Loucy (cell line): ENCODE data around the gene NLGN1.

Experiments used
- H2AFZ ChIP-seq: fragments of 200-600 bp; sonication (generic); 2 replicates; pipeline ENCODE4 v1.6.0; 2016; ENCODE audit warnings: antibody characterized with exemption, mild to moderate bottlenecking, low read length, moderate library complexity
- H3F3A ChIP-seq: fragments of 200-600 bp; 2 replicates; pipeline ENCODE4 v1.6.0; 2016; ENCODE audit warnings: antibody characterized with exemption, low read depth, mild to moderate bottlenecking
- H3K27me3 ChIP-seq: fragments of 200-600 bp; sonication (generic); 2 replicates; pipeline ENCODE4 v1.6.1; 2014; ENCODE audit warnings: low read length, mild to moderate bottlenecking; ENCODE audit not compliant: insufficient read depth, poor library complexity, severe bottlenecking
- H3K36me3 ChIP-seq: fragments of 200-600 bp; sonication (generic); 2 replicates; pipeline ENCODE4 v1.6.1; 2016; ENCODE audit warnings: low read length; ENCODE audit not compliant: insufficient read depth
- H3K4me1 ChIP-seq: fragments of 200-600 bp; sonication (generic); 2 replicates; pipeline ENCODE4 v1.5.1; 2014; ENCODE audit warnings: low read length, mild to moderate bottlenecking; ENCODE audit not compliant: insufficient read depth, poor library complexity, severe bottlenecking
- H3K4me2 ChIP-seq: fragments of 200-600 bp; sonication (generic); 2 replicates; pipeline ENCODE4 v1.6.0; 2014; ENCODE audit warnings: antibody characterized with exemption, low read length, low read depth, mild to moderate bottlenecking; ENCODE audit not compliant: poor library complexity, severe bottlenecking
- H3K4me3 ChIP-seq: fragments of 200-600 bp; sonication (generic); 2 replicates; pipeline ENCODE4 v1.5.1; 2014; ENCODE audit warnings: low read length, mild to moderate bottlenecking, mixed read lengths; ENCODE audit not compliant: poor library complexity, severe bottlenecking
- H3K79me2 ChIP-seq: fragments of 200-600 bp; sonication (generic); 2 replicates; pipeline ENCODE4 v1.6.1; 2014; ENCODE audit warnings: low read length; ENCODE audit not compliant: insufficient read depth
- H3K9ac ChIP-seq: fragments of 200-600 bp; sonication (generic); 2 replicates; pipeline ENCODE4 v1.6.0; 2014; ENCODE audit warnings: mild to moderate bottlenecking, low read depth, low read length, moderate library complexity; ENCODE audit not compliant: poor library complexity, severe bottlenecking
- H3K9me2 ChIP-seq: fragments of 200-600 bp; sonication (generic); replicated peaks from 2 replicates; pipeline ENCODE4 v1.6.1; 2016; ENCODE audit warnings: low read depth, low read length, mixed read lengths
- H3K9me3 ChIP-seq: fragments of 200-600 bp; sonication (generic); 2 replicates; pipeline ENCODE4 v1.6.1; 2014; ENCODE audit warnings: mild to moderate bottlenecking, antibody characterized with exemption, low read length, low read depth; ENCODE audit not compliant: insufficient read depth
- H4K20me1 ChIP-seq: fragments of 200-600 bp; sonication (generic); 2 replicates; pipeline ENCODE4 v1.6.0; 2014; ENCODE audit warnings: antibody characterized with exemption, low read length, mild to moderate bottlenecking; ENCODE audit not compliant: insufficient read depth, poor library complexity, severe bottlenecking
- EZH2phosphoT487 ChIP-seq: fragments of 200-600 bp; IDR thresholded peaks from 2 replicates; pipeline ENCODE4 v1.6.1; 2018; ENCODE audit warnings: antibody characterized with exemption, mild to moderate bottlenecking, moderate library complexity, borderline replicate concordance
- TF ChIP-seq, protein P1 (sequence below): fragments of 200-600 bp; sonication (generic); conservative IDR thresholded peaks from 2 replicates; pipeline ENCODE4 v1.5.1; 2014; ENCODE audit warnings: mild to moderate bottlenecking, antibody characterized with exemption, low read length

The NLGN1 gene

DNA sequence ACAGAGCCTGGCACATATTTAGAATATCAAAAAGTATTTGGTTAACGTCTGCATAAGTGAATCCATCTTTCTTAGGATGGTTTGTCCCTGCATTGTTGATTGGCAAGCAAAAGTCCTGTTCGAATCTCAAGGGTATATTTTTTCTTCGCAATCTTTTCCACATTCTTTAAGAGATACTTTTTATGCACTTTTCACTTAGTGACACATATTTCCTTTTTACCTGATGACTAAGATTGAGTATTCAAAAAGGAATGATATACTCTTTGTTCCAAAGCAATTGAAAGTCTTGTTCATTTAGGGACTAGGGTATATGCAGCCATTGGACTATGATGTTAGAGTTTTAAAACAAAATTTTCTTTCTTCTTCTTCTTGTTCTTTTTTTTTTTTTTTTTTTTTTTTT, 349.9 kb downstream of the NLGN1 start:
- Histone ChIP-seq H3K27me3 (no peaks in the 10 kb centered on the region), H3K9me3 (no peaks in the 10 kb centered on the region), H3K4me2 (no peak overlapping the region), H3K9ac (no peak overlapping the region), H3K79me2 (no peaks in the 10 kb centered on the region), H3K4me3 (no peak overlapping the region), H3K4me1 (no peaks in the 10 kb centered on the region), H3K36me3 (no peaks in the 10 kb centered on the region), H2AFZ (no peak overlapping the region), H3K9me2 (no peaks in the 10 kb centered on the region), H3F3A (no peaks in the 10 kb centered on the region), H4K20me1 (no peaks in the 10 kb centered on the region)
- TF ChIP-seq, protein P1, sequence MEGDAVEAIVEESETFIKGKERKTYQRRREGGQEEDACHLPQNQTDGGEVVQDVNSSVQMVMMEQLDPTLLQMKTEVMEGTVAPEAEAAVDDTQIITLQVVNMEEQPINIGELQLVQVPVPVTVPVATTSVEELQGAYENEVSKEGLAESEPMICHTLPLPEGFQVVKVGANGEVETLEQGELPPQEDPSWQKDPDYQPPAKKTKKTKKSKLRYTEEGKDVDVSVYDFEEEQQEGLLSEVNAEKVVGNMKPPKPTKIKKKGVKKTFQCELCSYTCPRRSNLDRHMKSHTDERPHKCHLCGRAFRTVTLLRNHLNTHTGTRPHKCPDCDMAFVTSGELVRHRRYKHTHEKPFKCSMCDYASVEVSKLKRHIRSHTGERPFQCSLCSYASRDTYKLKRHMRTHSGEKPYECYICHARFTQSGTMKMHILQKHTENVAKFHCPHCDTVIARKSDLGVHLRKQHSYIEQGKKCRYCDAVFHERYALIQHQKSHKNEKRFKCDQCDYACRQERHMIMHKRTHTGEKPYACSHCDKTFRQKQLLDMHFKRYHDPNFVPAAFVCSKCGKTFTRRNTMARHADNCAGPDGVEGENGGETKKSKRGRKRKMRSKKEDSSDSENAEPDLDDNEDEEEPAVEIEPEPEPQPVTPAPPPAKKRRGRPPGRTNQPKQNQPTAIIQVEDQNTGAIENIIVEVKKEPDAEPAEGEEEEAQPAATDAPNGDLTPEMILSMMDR: no peak
- TF ChIP-seq EZH2phosphoT487: no peak

DNA sequence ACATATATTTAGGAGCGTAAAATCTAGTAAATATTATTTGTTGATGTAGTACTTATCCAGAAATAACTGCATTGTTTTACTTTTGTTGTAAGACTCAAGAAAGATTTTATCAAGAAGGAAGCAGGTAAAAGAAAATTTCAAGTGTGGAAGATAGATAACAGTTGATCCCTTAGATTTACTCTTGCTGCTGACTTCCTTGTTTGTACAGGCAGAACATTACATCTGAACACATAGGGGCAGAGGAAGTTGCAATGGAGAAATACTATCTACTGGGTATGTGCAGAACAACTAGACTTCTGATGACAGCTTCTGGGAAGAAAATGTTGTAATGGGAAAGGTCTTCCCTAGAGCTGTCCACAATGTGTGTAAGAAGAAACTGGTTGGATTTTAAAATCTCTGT, 350.6 kb downstream of the NLGN1 start:
- H4K20me1 ChIP-seq: no peaks in the 10 kb centered on the region
- no peaks in the 10 kb centered on the region for H3K4me1 ChIP-seq
- H3F3A ChIP-seq: no peaks in the 10 kb centered on the region
- TF ChIP-seq, protein P1: no peak
- no peak for TF ChIP-seq EZH2phosphoT487
- H3K9ac ChIP-seq: no peak overlapping the region
- no peak overlapping the region for H3K4me3 ChIP-seq
- no peaks in the 10 kb centered on the region for H3K79me2 ChIP-seq
- no peak overlapping the region for H2AFZ ChIP-seq
- no peaks in the 10 kb centered on the region for H3K27me3 ChIP-seq
- H3K4me2 ChIP-seq: no peak overlapping the region
- no peaks in the 10 kb centered on the region for H3K36me3 ChIP-seq
- no peaks in the 10 kb centered on the region for H3K9me3 ChIP-seq
- no peaks in the 10 kb centered on the region for H3K9me2 ChIP-seq

DNA sequence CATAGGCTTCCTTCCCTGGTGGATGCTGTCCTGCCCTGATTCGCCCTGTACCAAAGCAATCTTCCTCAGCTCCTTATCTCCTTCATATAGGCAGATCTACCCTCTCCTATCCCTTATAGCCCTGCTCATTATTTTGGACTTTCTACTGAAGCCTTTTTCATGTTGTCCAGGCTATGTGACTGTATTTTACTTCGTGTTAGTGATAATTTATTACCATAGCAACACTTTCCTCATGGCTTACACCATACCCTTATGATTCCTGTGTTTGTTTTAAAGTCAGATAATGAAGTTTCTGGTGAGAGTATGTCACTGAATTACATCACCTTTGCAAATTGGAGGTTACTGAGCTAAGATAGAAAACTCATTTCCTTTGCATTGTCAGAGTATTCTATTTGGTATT, 352.6 kb downstream of the NLGN1 start:
- no peaks in the 10 kb centered on the region for H3K9me3 ChIP-seq
- no peaks in the 10 kb centered on the region for H3K79me2 ChIP-seq
- H4K20me1 ChIP-seq: no peaks in the 10 kb centered on the region
- H3K9me2 ChIP-seq: no peaks in the 10 kb centered on the region
- TF ChIP-seq, protein P1: no peak
- TF ChIP-seq EZH2phosphoT487: no peak
- no peaks in the 10 kb centered on the region for H3K27me3 ChIP-seq
- H3K4me1 ChIP-seq: no peaks in the 10 kb centered on the region
- H3K36me3 ChIP-seq: no peaks in the 10 kb centered on the region
- no peak overlapping the region for H3K9ac ChIP-seq
- no peak overlapping the region for H3K4me2 ChIP-seq
- H3F3A ChIP-seq: no peaks in the 10 kb centered on the region
- no peak overlapping the region for H3K4me3 ChIP-seq
- H2AFZ ChIP-seq: no peak overlapping the region
